Erythroblast (primary cell): ENCODE measurements around the gene AKR1C8.
"Not testable (repeated sequence)": the region's sequence is repeated elsewhere in the genome, so short reads cannot be mapped to it uniquely, and the experiment has no call there.

ENCODE experiments used
- GATA1 ChIP-seq: IDR thresholded peaks from 2 replicates; pipeline ENCODE4 v1.6.1; 2011; ENCODE audit warnings: low read depth, mild to moderate bottlenecking, control low read depth, low read length, moderate library complexity
- POLR2A ChIP-seq: IDR thresholded peaks from 2 replicates; pipeline ENCODE4 v1.6.1; 2011; ENCODE audit warnings: mild to moderate bottlenecking, low read length

GRCh38 chr10:5222942-5223341, 38.0 kb upstream of the AKR1C8 start:
- TF ChIP-seq POLR2A, GATA1: not testable (repeated sequence)
